Mesendoderm (in vitro differentiated cells): ENCODE data around the gene ADAMTSL1.

Experiments
- DNase-seq: peaks from one replicate; pipeline ENCODE4 v3.0.0; 2013
- H2AK5ac ChIP-seq: 2 replicates; pipeline ENCODE4 v1.6.1; 2013; ENCODE audit warnings: low read length, inconsistent platforms
- H2BK120ac ChIP-seq: 2 replicates; pipeline ENCODE4 v1.6.1; 2013; ENCODE audit warnings: low read depth, mild to moderate bottlenecking, low read length, moderate library complexity, mixed read lengths
- H2BK15ac ChIP-seq: replicated peaks from 2 replicates; pipeline ENCODE4 v1.6.1; 2013; ENCODE audit warnings: low read depth, mild to moderate bottlenecking, moderate library complexity
- H2BK5ac ChIP-seq: 2 replicates; pipeline ENCODE4 v1.6.1; 2013; ENCODE audit warnings: low read length, inconsistent platforms
- H3K18ac ChIP-seq: 2 replicates; pipeline ENCODE4 v1.6.1; 2013; ENCODE audit warnings: mild to moderate bottlenecking, low read length, mixed read lengths
- H3K23ac ChIP-seq: one replicate; pipeline ENCODE4 v1.6.1; 2013; ENCODE audit warnings: low read length
- H3K27ac ChIP-seq: 2 replicates; pipeline ENCODE4 v1.5.1; 2013; ENCODE audit warnings: low read depth, mild to moderate bottlenecking, inconsistent platforms, low read length, moderate library complexity
- H3K27me3 ChIP-seq: 2 replicates; pipeline ENCODE4 v1.6.1; 2013; ENCODE audit warnings: low read length, control low read depth, mild to moderate bottlenecking, inconsistent platforms; ENCODE audit not compliant: insufficient read depth, poor library complexity
- H3K36me3 ChIP-seq: 2 replicates; pipeline ENCODE4 v1.6.1; 2013; ENCODE audit warnings: low read length, inconsistent platforms; ENCODE audit not compliant: control insufficient read depth, insufficient read depth
- H3K4ac ChIP-seq: one replicate; pipeline ENCODE4 v1.6.1; 2013; ENCODE audit warnings: low read depth, mild to moderate bottlenecking, low read length, moderate library complexity
- H3K4me1 ChIP-seq: 2 replicates; pipeline ENCODE4 v1.6.1; 2013; ENCODE audit warnings: low read depth, low read length, inconsistent platforms; ENCODE audit not compliant: control insufficient read depth
- H3K4me2 ChIP-seq: 2 replicates; pipeline ENCODE4 v1.6.1; 2013; ENCODE audit warnings: low read length
- H3K4me3 ChIP-seq: 2 replicates; pipeline ENCODE4 v1.5.1; 2013; ENCODE audit warnings: mild to moderate bottlenecking, low read length
- H3K56ac ChIP-seq: one replicate; pipeline ENCODE4 v1.6.1; 2013; ENCODE audit warnings: low read length
- H3K79me1 ChIP-seq: 2 replicates; pipeline ENCODE4 v1.6.1; 2013; ENCODE audit warnings: low read length, inconsistent platforms
- H3K79me2 ChIP-seq: 2 replicates; pipeline ENCODE4 v1.6.1; 2013; ENCODE audit warnings: mild to moderate bottlenecking, low read length; ENCODE audit not compliant: control insufficient read depth, insufficient read depth
- H3K9ac ChIP-seq: 2 replicates; pipeline ENCODE4 v1.6.1; 2013; ENCODE audit warnings: low read length, inconsistent platforms
- H4K5ac ChIP-seq: one replicate; pipeline ENCODE4 v1.6.1; 2013; ENCODE audit warnings: low read length
- H4K8ac ChIP-seq: one replicate; pipeline ENCODE4 v1.6.1; 2013; ENCODE audit warnings: low read depth, mild to moderate bottlenecking, control low read depth, low read length, moderate library complexity
- WGBS: extraction: QIAGEN DNeasy Blood & Tissue Kit; methylation state at CpG from one replicate; pipeline ENCODE4 v1.1.7; 2013; ENCODE audit warnings: low lambda C conversion rate, missing lambda C conversion rate; ENCODE audit not compliant: insufficient coverage; ENCODE audit errors: extremely low coverage; 5-methylcytosine and 5-hydroxymethylcytosine counted together

The ADAMTSL1 gene

GRCh38 chr9:18496256-18497000 lies 22.5 kb downstream of the ADAMTSL1 start:
- no peak overlapping the region for H3K4ac ChIP-seq
- H3K4me3 ChIP-seq, result no peak overlapping the region
- H3K36me3 ChIP-seq, result no peaks in the 10 kb centered on the region
- H3K4me2 ChIP-seq, result no peak overlapping the region
- H3K79me1 ChIP-seq, result no peaks in the 10 kb centered on the region
- no peak overlapping the region for H3K27ac ChIP-seq
- H2BK15ac ChIP-seq, result no peak overlapping the region
- H3K56ac ChIP-seq, result no peak overlapping the region
- no CpG with 5 or more reads among the region's 5 CpGs for WGBS
- DNase-seq, result no peak
- H4K8ac ChIP-seq, result no peak overlapping the region
- no peak overlapping the region for H3K18ac ChIP-seq
- H3K27me3 ChIP-seq, result no peaks in the 10 kb centered on the region
- no peaks in the 10 kb centered on the region for H3K79me2 ChIP-seq
- no peak overlapping the region for H3K9ac ChIP-seq
- no peak overlapping the region for H2BK120ac ChIP-seq
- H3K23ac ChIP-seq, result no peak overlapping the region
- H2AK5ac ChIP-seq, result no peak overlapping the region
- no peak overlapping the region for H2BK5ac ChIP-seq
- no peak overlapping the region for H4K5ac ChIP-seq
- no peaks in the 10 kb centered on the region for H3K4me1 ChIP-seq

GRCh38 chr9:18499062-18499461 lies 25.1 kb downstream of the ADAMTSL1 start:
- Histone ChIP-seq H2BK120ac (no peak overlapping the region), H2AK5ac (no peak overlapping the region), H3K36me3 (no peaks in the 10 kb centered on the region), H3K4me1 (no peaks in the 10 kb centered on the region), H3K4me2 (no peak overlapping the region), H2BK15ac (no peak overlapping the region), H4K5ac (no peak overlapping the region), H2BK5ac (no peak overlapping the region), H3K79me2 (no peaks in the 10 kb centered on the region), H3K27ac (no peak overlapping the region), H3K4me3 (no peak overlapping the region), H3K18ac (no peak overlapping the region), H3K56ac (no peak overlapping the region), H4K8ac (no peak overlapping the region), H3K27me3 (no peaks in the 10 kb centered on the region), H3K4ac (no peak overlapping the region), H3K9ac (no peak overlapping the region), H3K23ac (no peak overlapping the region), H3K79me1 (no peaks in the 10 kb centered on the region)
- no CpG with 5 or more reads among the region's 3 CpGs for WGBS
- no peak for DNase-seq

GRCh38 chr9:18499980-18500379 lies 26.0 kb downstream of the ADAMTSL1 start:
- H3K27ac ChIP-seq, result no peak overlapping the region
- no peak overlapping the region for H3K56ac ChIP-seq
- DNase-seq, result no peak
- no CpG with 5 or more reads among the region's 1 CpG for WGBS
- no peak overlapping the region for H3K4me2 ChIP-seq
- H2BK15ac ChIP-seq, result no peak overlapping the region
- no peaks in the 10 kb centered on the region for H3K36me3 ChIP-seq
- H3K4me3 ChIP-seq, result no peak overlapping the region
- no peaks in the 10 kb centered on the region for H3K4me1 ChIP-seq
- no peak overlapping the region for H3K4ac ChIP-seq
- H3K23ac ChIP-seq, result no peak overlapping the region
- no peaks in the 10 kb centered on the region for H3K79me2 ChIP-seq
- H2BK5ac ChIP-seq, result no peak overlapping the region
- H3K27me3 ChIP-seq, result no peaks in the 10 kb centered on the region
- H4K5ac ChIP-seq, result no peak overlapping the region
- no peaks in the 10 kb centered on the region for H3K79me1 ChIP-seq
- H2BK120ac ChIP-seq, result no peak overlapping the region
- H3K18ac ChIP-seq, result no peak overlapping the region
- H4K8ac ChIP-seq, result no peak overlapping the region
- H2AK5ac ChIP-seq, result no peak overlapping the region
- no peak overlapping the region for H3K9ac ChIP-seq

GRCh38 chr9:18500451-18500850 lies 26.5 kb downstream of the ADAMTSL1 start:
- Histone ChIP-seq H3K36me3 (no peaks in the 10 kb centered on the region), H4K8ac (no peak overlapping the region), H3K9ac (no peak overlapping the region), H2BK120ac (no peak overlapping the region), H3K79me1 (no peaks in the 10 kb centered on the region), H2AK5ac (no peak overlapping the region), H3K27ac (no peak overlapping the region), H3K18ac (no peak overlapping the region), H3K4me1 (no peaks in the 10 kb centered on the region), H4K5ac (no peak overlapping the region), H3K56ac (no peak overlapping the region), H3K4me2 (no peak overlapping the region), H3K4me3 (no peak overlapping the region), H3K79me2 (no peaks in the 10 kb centered on the region), H3K27me3 (no peaks in the 10 kb centered on the region), H3K23ac (no peak overlapping the region), H2BK5ac (no peak overlapping the region), H2BK15ac (no peak overlapping the region), H3K4ac (no peak overlapping the region)
- WGBS, result no CpG with 5 or more reads among the region's 1 CpG
- DNase-seq, result no peak

GRCh38 chr9:18501949-18502348 lies 28.0 kb downstream of the ADAMTSL1 start:
- Histone ChIP-seq H3K27ac (no peak overlapping the region), H3K4ac (no peak overlapping the region), H3K4me1 (no peaks in the 10 kb centered on the region), H3K9ac (no peak overlapping the region), H3K18ac (no peak overlapping the region), H3K4me3 (no peak overlapping the region), H2BK15ac (no peak overlapping the region), H4K5ac (no peak overlapping the region), H3K27me3 (no peaks in the 10 kb centered on the region), H3K56ac (no peak overlapping the region), H3K4me2 (no peak overlapping the region), H2BK120ac (no peak overlapping the region), H2AK5ac (no peak overlapping the region), H2BK5ac (no peak overlapping the region), H3K79me2 (no peaks in the 10 kb centered on the region), H3K79me1 (no peaks in the 10 kb centered on the region), H4K8ac (no peak overlapping the region), H3K36me3 (no peaks in the 10 kb centered on the region), H3K23ac (no peak overlapping the region)
- no peak for DNase-seq
- WGBS, result no CpG with 5 or more reads among the region's 5 CpGs

GRCh38 chr9:18502546-18502945 lies 28.6 kb downstream of the ADAMTSL1 start:
- H2BK120ac ChIP-seq, result no peak overlapping the region
- WGBS, result no CpG with 5 or more reads among the region's 3 CpGs

More at GRCh38 chr9:18502546-18502945, 28.6 kb downstream of the ADAMTSL1 start:
- no peaks in the 10 kb centered on the region for H3K36me3 ChIP-seq
- H3K79me2 ChIP-seq, result no peaks in the 10 kb centered on the region
- no peak overlapping the region for H2BK5ac ChIP-seq
- no peaks in the 10 kb centered on the region for H3K79me1 ChIP-seq
- H3K4me2 ChIP-seq, result no peak overlapping the region
- no peak overlapping the region for H4K5ac ChIP-seq
- H2AK5ac ChIP-seq, result no peak overlapping the region
- H3K9ac ChIP-seq, result no peak overlapping the region
- H3K4ac ChIP-seq, result no peak overlapping the region
- no peak overlapping the region for H3K4me3 ChIP-seq
- H3K4me1 ChIP-seq, result no peaks in the 10 kb centered on the region
- H4K8ac ChIP-seq, result no peak overlapping the region
- H2BK15ac ChIP-seq, result no peak overlapping the region
- H3K27ac ChIP-seq, result no peak overlapping the region
- no peaks in the 10 kb centered on the region for H3K27me3 ChIP-seq
- no peak overlapping the region for H3K56ac ChIP-seq
- DNase-seq, result no peak
- H3K23ac ChIP-seq, result no peak overlapping the region
- no peak overlapping the region for H3K18ac ChIP-seq
